CD4-positive, alpha-beta T cell treated with Interleukin-15 for 4 hours (primary cell): Measurements from ENCODE around the gene GYPC.

Experiments used
- DNase-seq: peaks from one replicate; pipeline ENCODE4 v3.0.0-alpha.2; 2020; ENCODE audit warnings: low spot score

The GYPC gene

DNA sequence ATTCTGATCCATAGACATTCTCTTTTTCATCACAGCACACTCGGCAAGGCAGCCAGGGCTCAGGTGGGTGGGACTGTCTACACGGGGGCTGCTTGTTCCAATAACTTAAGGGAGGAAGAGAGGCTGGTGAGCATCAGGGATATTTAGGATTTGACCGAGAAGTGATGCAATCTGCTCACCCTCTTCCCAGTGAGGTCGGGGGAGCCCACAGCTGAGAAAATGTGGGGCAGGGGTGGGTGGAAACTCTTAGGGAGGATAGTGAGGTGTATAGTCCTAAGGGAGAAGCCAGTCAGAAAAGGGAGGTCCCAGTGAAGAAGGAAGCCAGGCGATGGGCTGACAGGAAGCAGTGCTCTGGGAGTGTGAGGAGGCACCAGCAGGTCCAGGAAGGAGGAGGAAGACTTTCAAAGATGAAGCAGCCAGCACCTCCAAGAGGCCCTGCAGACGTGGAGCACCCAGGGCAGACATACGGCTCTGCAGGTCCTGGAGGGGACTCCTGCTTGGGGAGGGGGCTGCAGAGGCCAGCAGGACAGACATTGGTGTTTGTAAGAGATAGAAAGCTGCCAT is 76.8 kb downstream of the GYPC start:
- DNase-seq, result no peak

GRCh38 chr2:126733795-126734194 is 77.8 kb downstream of the GYPC start:
- no peak for DNase-seq

DNA sequence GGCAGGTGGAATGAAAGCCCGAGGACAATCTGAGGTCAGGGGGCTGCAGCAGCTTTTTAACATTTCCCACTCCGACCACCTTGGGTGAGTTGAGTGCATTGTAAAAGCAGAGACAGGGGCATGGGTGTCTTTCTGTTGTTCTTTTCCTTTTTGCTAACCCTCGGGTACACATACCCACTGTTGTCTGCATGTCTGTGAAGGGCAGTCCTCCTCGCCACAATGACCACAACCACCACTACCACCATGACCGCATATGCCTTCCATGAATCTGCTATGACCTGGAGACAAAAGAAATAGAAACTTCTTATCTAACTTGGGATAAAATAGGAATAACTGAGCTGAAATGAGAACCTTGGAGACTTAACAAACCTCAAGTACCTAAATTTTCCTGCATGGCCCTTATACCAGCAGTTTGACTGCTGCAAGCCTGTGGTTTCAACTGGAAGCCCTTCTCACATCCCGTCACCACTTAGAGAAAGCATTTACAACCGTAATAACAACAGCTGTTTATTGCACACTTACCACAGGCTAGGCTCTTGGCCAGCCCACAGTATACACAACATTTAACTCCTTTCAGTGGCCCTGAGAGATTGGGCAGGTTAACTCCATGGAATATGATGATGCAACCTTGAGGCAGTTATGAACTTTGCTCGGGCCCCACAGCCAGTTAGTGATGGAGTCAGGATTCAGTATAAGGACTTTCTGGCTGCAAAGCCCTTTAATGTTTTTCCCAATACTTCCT is 80.3 kb downstream of the GYPC start:
- no peak for DNase-seq

- no peak for DNase-seq
Measured at GRCh38 chr2:126739141-126739540, 83.2 kb downstream of the GYPC start.

- no peak for DNase-seq
Measured at GRCh38 chr2:126744640-126745039, 88.7 kb downstream of the GYPC start.
